HG03025 (cell line): ENCODE results near the gene OR11H7.
"Not testable (repeated sequence)": the region's sequence is repeated elsewhere in the genome, so short reads cannot be mapped to it uniquely, and the experiment has no call there.

Experiments used
- ATAC-seq: cut with Tn5 transposase; IDR thresholded peaks from one replicate; pipeline ENCODE4 v1.9.1; 2021; ENCODE audit warnings: mild to moderate bottlenecking, moderate library complexity; ENCODE audit not compliant: unreplicated experiment, low FRiP score

The OR11H7 gene

GRCh38 chr14:20274062-20274461 is 45.3 kb downstream of the OR11H7 start:
- ATAC-seq, result no peak

DNA sequence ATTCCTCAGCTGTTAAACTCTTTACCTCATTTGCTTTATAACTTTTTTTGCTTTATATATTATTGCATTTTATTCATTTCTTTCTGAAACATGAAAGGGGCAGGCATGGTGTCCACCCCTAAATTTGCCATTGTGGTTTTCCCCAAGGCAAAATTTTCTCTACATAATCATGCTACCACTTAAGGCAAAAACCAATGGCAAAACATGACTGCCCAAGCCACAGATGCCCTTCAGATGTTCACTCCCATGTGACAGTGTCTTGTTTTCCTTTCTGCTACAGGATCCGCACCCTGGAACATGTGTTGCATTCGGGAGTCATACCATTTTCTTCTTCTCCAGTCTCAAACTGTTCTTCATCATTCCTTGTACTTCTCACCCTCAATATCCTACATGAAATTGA is 48.6 kb downstream of the OR11H7 start:
- no peak for ATAC-seq

DNA sequence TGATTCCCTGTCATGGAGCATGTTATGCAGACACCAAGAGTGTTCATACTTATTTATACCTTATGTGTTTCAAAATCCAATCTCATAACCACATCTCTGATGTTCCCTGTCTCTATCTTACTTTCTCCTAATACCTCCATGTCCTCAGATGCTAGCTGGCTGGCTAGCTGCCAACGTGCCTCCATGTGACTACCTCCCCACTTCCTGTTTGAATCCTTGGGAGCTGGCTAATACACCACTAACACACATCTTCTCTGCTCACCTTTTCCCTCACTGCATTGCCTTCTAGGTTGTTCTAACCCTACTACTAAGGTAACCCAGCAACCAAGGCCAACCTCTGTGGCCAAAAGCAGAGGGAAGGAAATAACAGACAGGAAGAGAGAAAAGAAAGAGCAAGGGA is 49.6 kb downstream of the OR11H7 start:
- no peak for ATAC-seq

DNA sequence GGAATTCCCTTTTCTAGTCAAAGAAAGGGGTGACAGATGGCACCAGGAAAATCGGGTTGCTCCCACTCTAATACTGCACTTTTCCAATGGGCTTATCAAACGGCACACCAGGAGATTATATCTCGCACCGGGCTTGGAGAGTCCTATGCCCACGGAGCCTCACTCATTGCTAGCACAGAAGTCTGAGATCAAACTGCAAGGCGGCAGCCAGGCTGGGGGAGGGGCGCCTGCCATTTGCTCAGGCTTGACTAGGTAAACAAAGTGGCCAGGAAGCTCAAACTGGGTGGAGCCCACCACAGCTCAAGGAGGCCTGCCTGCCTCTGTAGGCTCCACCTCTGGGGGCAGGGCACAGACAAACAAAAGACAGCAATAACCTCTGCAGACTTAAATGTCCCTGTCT is 51.5 kb downstream of the OR11H7 start:
- ATAC-seq, result not testable (repeated sequence)
